Suprapubic skin (tissue), 3 donors: ENCODE data around the gene OR1L6.

Source experiments
- CTCF ChIP-seq, 2 donors: fragments of 200-600 bp in 1 of 2; fragments of 450-650 bp in 1 of 2; sonication (generic) in 1 of 2; IDR thresholded peaks; one replicate each; pipeline ENCODE4 v1.5.1; 2016 to 2019; ENCODE audit warnings: antibody characterized with exemption in 2 of 2, mild to moderate bottlenecking in 1 of 2, moderate library complexity in 1 of 2
- POLR2A ChIP-seq, 2 donors: fragments of 450-650 bp; IDR thresholded peaks; one replicate each; pipeline ENCODE4 v1.6.1; 2017; ENCODE audit warnings: antibody characterized with exemption in 2 of 2, mild to moderate bottlenecking in 2 of 2, moderate library complexity in 2 of 2

- TF ChIP-seq POLR2A (IDR thresholded peaks at IDR 0.05) (no peak), CTCF (IDR thresholded peaks at IDR 0.05) (no peak)
Observed at GRCh38 chr9:122767817-122768216, 25.7 kb downstream of the OR1L6 start.
